ENCODE data around the gene P2RX7.

GRCh38 chr12:121115530-121115929, 17.1 kb upstream of the P2RX7 start:
- no peak for TF ChIP-seq ZFP30 (CRISPR knock-in tag; IDR thresholded peaks at IDR 0.05)
- no peak for TF ChIP-seq PATZ1 (CRISPR knock-in tag; IDR thresholded peaks at IDR 0.05; ENCODE audit: borderline replicate concordance)
- TF ChIP-seq ZFP3 (CRISPR knock-in tag; IDR thresholded peaks at IDR 0.05), result no peak
- TF ChIP-seq ZNF8 (CRISPR knock-in tag; IDR thresholded peaks at IDR 0.05), result no peak
- TF ChIP-seq, protein P1, sequence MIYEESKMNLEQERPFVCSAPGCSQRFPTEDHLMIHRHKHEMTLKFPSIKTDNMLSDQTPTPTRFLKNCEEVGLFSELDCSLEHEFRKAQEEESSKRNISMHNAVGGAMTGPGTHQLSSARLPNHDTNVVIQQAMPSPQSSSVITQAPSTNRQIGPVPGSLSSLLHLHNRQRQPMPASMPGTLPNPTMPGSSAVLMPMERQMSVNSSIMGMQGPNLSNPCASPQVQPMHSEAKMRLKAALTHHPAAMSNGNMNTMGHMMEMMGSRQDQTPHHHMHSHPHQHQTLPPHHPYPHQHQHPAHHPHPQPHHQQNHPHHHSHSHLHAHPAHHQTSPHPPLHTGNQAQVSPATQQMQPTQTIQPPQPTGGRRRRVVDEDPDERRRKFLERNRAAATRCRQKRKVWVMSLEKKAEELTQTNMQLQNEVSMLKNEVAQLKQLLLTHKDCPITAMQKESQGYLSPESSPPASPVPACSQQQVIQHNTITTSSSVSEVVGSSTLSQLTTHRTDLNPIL (CRISPR knock-in tag; IDR thresholded peaks at IDR 0.05; ENCODE audit: low read depth), result no peak
- no peak for TF ChIP-seq GLIS3 (CRISPR knock-in tag; IDR thresholded peaks at IDR 0.05)
- TF ChIP-seq ESRRG (CRISPR knock-in tag; IDR thresholded peaks at IDR 0.05), result no peak
- TF ChIP-seq ZNF565 (CRISPR knock-in tag; conservative IDR thresholded peaks at IDR 0.05; ENCODE audit: low read depth), result no peak
- TF ChIP-seq CSRNP3 (CRISPR knock-in tag; IDR thresholded peaks at IDR 0.05), result no peak
- no peak for TF ChIP-seq TSHZ2 (CRISPR knock-in tag; IDR thresholded peaks at IDR 0.05)
- no peak for TF ChIP-seq SNAI2 (CRISPR knock-in tag; IDR thresholded peaks at IDR 0.05)
- TF ChIP-seq RARB (CRISPR knock-in tag; IDR thresholded peaks at IDR 0.05), result no peak
- no peak for TF ChIP-seq ZC3H10 (CRISPR knock-in tag; IDR thresholded peaks at IDR 0.05)

Measured in SK-N-SH treated with all-trans-retinoic acid at 6 μM for 48 hours (cell line).